H54 (cell line): ENCODE measurements around the gene HOXC9.
A peak's percentile ranks its signal among the peaks of the same experiment; 100 is the strongest.

Source experiments
- DNase-seq: peaks from one replicate; pipeline ENCODE4 v3.0.0; 2011; ENCODE audit warnings: low spot score, mixed read lengths; ENCODE audit not compliant: insufficient read length
- FAIRE-seq: peaks from 3 replicates; lab custom pipeline; 2011; peaks lifted over from hg19 to GRCh38; lab: Jason Lieb, UNC
- POLR2A ChIP-seq: IDR thresholded peaks from 2 replicates; pipeline ENCODE4 v1.6.1; 2011; ENCODE audit warnings: low read depth, mild to moderate bottlenecking, low read length

HOXC9 gene

GRCh38 chr12:53984901-53985691 is 14.9 kb upstream of the HOXC9 start, which contains the start of gene HOXC10:
Gene HOXC10, plus strand, starts transcription at chr12:53985146. Its CDS starts 114 bp downstream, at chr12:53985260.
- peak; percentile 68 for FAIRE-seq
- peak; percentile 93 for DNase-seq
- no peak for TF ChIP-seq POLR2A

- DNase-seq (no peak), FAIRE-seq (no peak)
- no peak for TF ChIP-seq POLR2A
These were observed 14.3 kb upstream of the HOXC9 start for GRCh38 chr12:53985692-53985993.

- TF ChIP-seq POLR2A: no peak
- DNase-seq (no peak), FAIRE-seq (no peak)
These were observed 13.8 kb upstream of the HOXC9 start for GRCh38 chr12:53985994-53986685.

- no peak for DNase-seq
- no peak for FAIRE-seq
- TF ChIP-seq POLR2A: no peak
These were observed 13.1 kb upstream of the HOXC9 start for GRCh38 chr12:53986686-53987483.

GRCh38 chr12:53987787-53988230 is 12.2 kb upstream of the HOXC9 start:
- no peak for FAIRE-seq

GRCh38 chr12:53988541-53989226 is 11.3 kb upstream of the HOXC9 start:
- DNase-seq (no peak), FAIRE-seq (no peak)
- no peak for TF ChIP-seq POLR2A

More at GRCh38 chr12:53987787-53988230, 12.2 kb upstream of the HOXC9 start:
- TF ChIP-seq POLR2A: no peak
- DNase-seq: no peak

- FAIRE-seq (no peak), DNase-seq (no peak)
- TF ChIP-seq POLR2A: no peak
These were observed 10.5 kb upstream of the HOXC9 start for GRCh38 chr12:53989227-53990113.

- TF ChIP-seq POLR2A: no peak
- DNase-seq (no peak), FAIRE-seq (no peak)
These were observed 9.5 kb upstream of the HOXC9 start for GRCh38 chr12:53990311-53991076.

GRCh38 chr12:53991077-53991460 is 8.9 kb upstream of the HOXC9 start:
- DNase-seq (no peak), FAIRE-seq (no peak)
- TF ChIP-seq POLR2A: no peak

GRCh38 chr12:53992377-53992889 is 7.5 kb upstream of the HOXC9 start:
- TF ChIP-seq POLR2A: no peak
- no peak for DNase-seq
- FAIRE-seq: no peak

GRCh38 chr12:53993162-53994008 is 6.6 kb upstream of the HOXC9 start:
- DNase-seq (no peak), FAIRE-seq (no peak)
- no peak for TF ChIP-seq POLR2A
